ENCODE data around the gene ZNF555.

ZNF555 gene

DNA sequence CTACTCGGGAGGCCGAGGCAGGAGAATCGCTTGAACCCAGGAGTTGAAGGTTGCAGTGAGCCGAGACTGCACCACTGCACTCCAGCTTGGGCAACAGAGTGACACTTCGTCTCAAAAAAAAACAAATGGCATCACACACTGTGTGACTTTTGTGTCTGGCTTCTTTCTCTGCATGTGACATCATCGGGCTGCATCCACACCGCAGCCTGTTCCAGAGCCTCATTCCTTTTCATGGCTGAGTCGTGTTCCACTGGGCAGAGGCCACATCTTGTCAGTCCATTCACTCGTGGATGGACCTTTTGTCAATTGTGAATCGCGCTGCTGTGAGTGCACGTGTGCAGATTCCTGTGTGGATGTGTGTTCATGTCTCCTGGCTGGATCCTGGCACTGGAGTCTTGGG is 47.7 kb upstream of the ZNF555 start:
- no peak overlapping the region for H4K91ac ChIP-seq (ENCODE audit: low read depth, low read length, poor library complexity)
- no peaks in the 10 kb centered on the region for H3K4me1 ChIP-seq (ENCODE audit: control insufficient read depth in 2 of 2, insufficient read depth in 1 of 2, low read depth in 1 of 2, low read length in 2 of 2)
- H3K27me3 ChIP-seq (ENCODE audit: control insufficient read depth in 3 of 3, insufficient read depth in 3 of 3, low read depth in 1 of 3, low read length in 3 of 3), result no peaks in the 10 kb centered on the region
- no peak overlapping the region for H3K27ac ChIP-seq (replicated peaks; ENCODE audit: low read length)
- H3K9me3 ChIP-seq (replicated peaks in 1 of 2; ENCODE audit: control insufficient read depth in 2 of 2, insufficient read depth in 1 of 2, low read depth in 1 of 2, low read length in 2 of 2), result no peaks in the 10 kb centered on the region
- H3K4me3 ChIP-seq (ENCODE audit: low read length in 2 of 2), result no peak overlapping the region
- no peak overlapping the region for H3K9ac ChIP-seq (ENCODE audit: low read depth, low read length, poor library complexity)
- no peak overlapping the region for H3K4me2 ChIP-seq (ENCODE audit: insufficient read depth, low read length, poor library complexity, severe bottlenecking)
- no peak overlapping the region for H3K14ac ChIP-seq (ENCODE audit: low read length)
- no peak for DNase-seq (ENCODE audit: low spot score)
- no peak overlapping the region for H2BK12ac ChIP-seq (ENCODE audit: low read length)
- no peak overlapping the region for H2AK5ac ChIP-seq (ENCODE audit: low read depth, low read length)
- H2BK15ac ChIP-seq (ENCODE audit: low read length), result no peak overlapping the region
- no peak overlapping the region for H2BK120ac ChIP-seq (ENCODE audit: low read depth, low read length)
- no peak overlapping the region for H3K23ac ChIP-seq (ENCODE audit: low read depth, low read length, poor library complexity)
- H3K79me1 ChIP-seq (ENCODE audit: low read depth, low read length), result peaks cover 16% of the 10 kb centered on the region
- no peak overlapping the region for H3K18ac ChIP-seq (ENCODE audit: low read length)
- no peak overlapping the region for H2BK5ac ChIP-seq (ENCODE audit: low read length)
- WGBS, 2 donors (ENCODE audit: extremely low coverage in 2 of 2, insufficient read length in 2 of 2, insufficient replicate concordance in 1 of 2), result no CpG with 5 or more reads among the region's 12 CpGs
- peaks cover 52 to 91% of the 10 kb centered on the region in 2 donors for H3K36me3 ChIP-seq (replicated peaks in 1 of 2; ENCODE audit: control insufficient read depth in 2 of 2, insufficient read depth in 2 of 2, low read length in 2 of 2)
- H2AFZ ChIP-seq (ENCODE audit: low read length), result no peak overlapping the region
- no peak overlapping the region for H3K4ac ChIP-seq (ENCODE audit: low read length)
- no peak overlapping the region for H4K8ac ChIP-seq (ENCODE audit: low read depth, low read length)

DNA sequence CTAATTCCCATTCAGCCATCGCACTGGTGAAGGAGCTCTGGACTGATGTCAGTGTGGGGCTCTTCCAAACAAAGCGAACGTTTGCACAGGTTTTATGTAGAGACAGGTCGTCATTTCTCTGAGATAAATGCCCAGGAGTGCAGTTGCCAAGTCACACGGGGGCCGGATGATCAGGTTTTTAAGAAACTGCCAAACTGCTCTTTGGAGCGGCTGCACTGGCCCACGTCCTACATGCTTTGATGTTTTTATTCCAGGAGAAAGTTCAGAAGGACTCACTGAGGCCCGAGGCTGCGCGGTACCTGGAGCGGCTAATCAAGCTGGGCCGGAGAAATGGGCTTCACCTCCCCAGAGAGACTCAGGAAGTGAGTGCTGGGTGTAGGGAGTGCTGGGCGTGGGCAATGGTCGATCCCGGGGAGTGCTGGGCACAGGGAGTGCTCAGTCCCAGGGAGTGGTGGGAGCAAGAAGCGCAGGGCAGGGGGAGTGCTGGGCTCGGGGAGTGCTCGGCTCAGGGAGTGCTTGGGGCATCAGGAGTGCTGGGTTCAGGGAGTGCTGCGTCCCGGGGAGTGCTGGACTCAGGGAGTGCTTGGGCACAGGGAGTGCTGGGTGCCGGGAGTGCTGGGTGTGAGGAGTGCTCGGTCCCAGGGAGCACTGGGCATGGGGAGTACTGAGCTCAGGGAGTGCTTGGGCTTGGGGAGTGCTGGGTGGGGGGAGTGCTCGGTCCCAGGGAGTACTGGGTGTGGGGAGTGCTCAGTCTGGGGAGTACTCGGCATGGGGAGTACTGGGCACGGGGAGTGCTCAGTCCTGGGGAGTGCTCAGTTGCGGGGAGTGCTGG is 45.2 kb upstream of the ZNF555 start:
- Histone ChIP-seq H3K9ac (ENCODE audit: low read depth, low read length, poor library complexity) (no peak overlapping the region), H2BK120ac (ENCODE audit: low read depth, low read length) (no peak overlapping the region), H2BK5ac (ENCODE audit: low read length) (no peak overlapping the region), H3K4me3 (ENCODE audit: low read length in 2 of 2) (no peak overlapping the region), H2AFZ (ENCODE audit: low read length) (no peak overlapping the region), H3K4me2 (ENCODE audit: insufficient read depth, low read length, poor library complexity, severe bottlenecking) (peak overlapping the region; percentile 2), H2BK15ac (ENCODE audit: low read length) (no peak overlapping the region), H2BK12ac (ENCODE audit: low read length) (no peak overlapping the region), H4K91ac (ENCODE audit: low read depth, low read length, poor library complexity) (no peak overlapping the region), H3K27me3 (ENCODE audit: control insufficient read depth in 3 of 3, insufficient read depth in 3 of 3, low read depth in 1 of 3, low read length in 3 of 3) (no peaks in the 10 kb centered on the region), H3K9me3 (replicated peaks in 1 of 2; ENCODE audit: control insufficient read depth in 2 of 2, insufficient read depth in 1 of 2, low read depth in 1 of 2, low read length in 2 of 2) (no peaks in the 10 kb centered on the region), H3K27ac (replicated peaks; ENCODE audit: low read length) (no peak overlapping the region), H3K4me1 (ENCODE audit: control insufficient read depth in 2 of 2, insufficient read depth in 1 of 2, low read depth in 1 of 2, low read length in 2 of 2) (no peaks in the 10 kb centered on the region), H3K18ac (ENCODE audit: low read length) (no peak overlapping the region), H4K8ac (ENCODE audit: low read depth, low read length) (peak overlapping the region; percentile 65), H3K14ac (ENCODE audit: low read length) (no peak overlapping the region), H3K23ac (ENCODE audit: low read depth, low read length, poor library complexity) (no peak overlapping the region), H3K79me1 (ENCODE audit: low read depth, low read length) (peaks cover 10% of the 10 kb centered on the region), H3K36me3 (replicated peaks in 1 of 2; ENCODE audit: control insufficient read depth in 2 of 2, insufficient read depth in 2 of 2, low read length in 2 of 2) (peaks cover 57 to 100% of the 10 kb centered on the region in 2 donors), H3K4ac (ENCODE audit: low read length) (no peak overlapping the region), H2AK5ac (ENCODE audit: low read depth, low read length) (no peak overlapping the region)
- WGBS, 2 donors (ENCODE audit: extremely low coverage in 2 of 2, insufficient read length in 2 of 2, insufficient replicate concordance in 1 of 2), result no CpG with 5 or more reads among the region's 27 CpGs
- no peak for DNase-seq (ENCODE audit: low spot score)

DNA sequence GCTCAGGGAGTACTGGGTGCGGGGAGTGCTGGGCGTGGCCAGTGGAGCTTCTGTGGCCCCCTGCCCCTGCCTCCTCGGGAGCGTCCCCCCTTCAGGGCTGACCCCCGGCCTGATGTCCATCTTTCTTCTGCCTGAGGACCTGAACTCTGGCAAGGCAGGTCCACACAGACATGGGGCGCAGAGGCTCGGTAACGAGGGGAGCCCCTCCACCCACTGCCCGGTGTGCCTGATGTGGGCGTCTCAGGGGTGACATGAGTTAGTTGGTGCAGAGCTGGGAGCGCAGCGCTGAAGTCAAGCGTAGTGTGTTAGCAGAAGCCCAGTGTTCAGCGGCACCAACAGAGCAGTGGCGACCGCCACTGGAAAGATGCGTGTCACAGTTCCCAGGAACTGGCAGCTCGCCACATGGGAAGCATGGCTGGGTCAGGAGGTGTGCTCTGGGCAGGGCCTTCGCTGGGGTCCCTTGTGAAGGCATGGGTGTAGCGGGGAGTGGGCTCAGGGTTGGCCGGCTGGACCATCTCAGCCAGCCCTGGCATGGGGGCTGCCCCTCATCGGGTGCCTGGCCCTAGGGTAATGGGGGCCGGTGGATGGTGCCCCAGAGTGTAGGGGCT is 44.5 kb upstream of the ZNF555 start:
- H3K23ac ChIP-seq (ENCODE audit: low read depth, low read length, poor library complexity), result peak overlapping the region; percentile 1
- no peak overlapping the region for H3K4ac ChIP-seq (ENCODE audit: low read length)
- no peak overlapping the region for H4K8ac ChIP-seq (ENCODE audit: low read depth, low read length)
- H3K36me3 ChIP-seq (replicated peaks in 1 of 2; ENCODE audit: control insufficient read depth in 2 of 2, insufficient read depth in 2 of 2, low read length in 2 of 2), result peaks cover 60 to 100% of the 10 kb centered on the region in 2 donors
- no peak for DNase-seq (ENCODE audit: low spot score)
- no CpG with 5 or more reads among the region's 23 CpGs for WGBS, 2 donors (ENCODE audit: extremely low coverage in 2 of 2, insufficient read length in 2 of 2, insufficient replicate concordance in 1 of 2)
- H3K9me3 ChIP-seq (replicated peaks in 1 of 2; ENCODE audit: control insufficient read depth in 2 of 2, insufficient read depth in 1 of 2, low read depth in 1 of 2, low read length in 2 of 2), result no peaks in the 10 kb centered on the region
- no peaks in the 10 kb centered on the region for H3K4me1 ChIP-seq (ENCODE audit: control insufficient read depth in 2 of 2, insufficient read depth in 1 of 2, low read depth in 1 of 2, low read length in 2 of 2)
- no peak overlapping the region for H2BK12ac ChIP-seq (ENCODE audit: low read length)
- no peak overlapping the region for H2BK120ac ChIP-seq (ENCODE audit: low read depth, low read length)
- no peak overlapping the region for H2AFZ ChIP-seq (ENCODE audit: low read length)
- no peak overlapping the region for H2AK5ac ChIP-seq (ENCODE audit: low read depth, low read length)
- H3K27ac ChIP-seq (replicated peaks; ENCODE audit: low read length), result no peak overlapping the region
- no peak overlapping the region for H2BK5ac ChIP-seq (ENCODE audit: low read length)
- H2BK15ac ChIP-seq (ENCODE audit: low read length), result no peak overlapping the region
- H3K27me3 ChIP-seq (ENCODE audit: control insufficient read depth in 3 of 3, insufficient read depth in 3 of 3, low read depth in 1 of 3, low read length in 3 of 3), result no peaks in the 10 kb centered on the region
- H3K9ac ChIP-seq (ENCODE audit: low read depth, low read length, poor library complexity), result no peak overlapping the region
- no peak overlapping the region for H3K4me3 ChIP-seq (ENCODE audit: low read length in 2 of 2)
- no peak overlapping the region for H3K18ac ChIP-seq (ENCODE audit: low read length)
- no peak overlapping the region for H3K14ac ChIP-seq (ENCODE audit: low read length)
- peaks cover 14% of the 10 kb centered on the region for H3K79me1 ChIP-seq (ENCODE audit: low read depth, low read length)
- no peak overlapping the region for H3K4me2 ChIP-seq (ENCODE audit: insufficient read depth, low read length, poor library complexity, severe bottlenecking)
- no peak overlapping the region for H4K91ac ChIP-seq (ENCODE audit: low read depth, low read length, poor library complexity)

DNA sequence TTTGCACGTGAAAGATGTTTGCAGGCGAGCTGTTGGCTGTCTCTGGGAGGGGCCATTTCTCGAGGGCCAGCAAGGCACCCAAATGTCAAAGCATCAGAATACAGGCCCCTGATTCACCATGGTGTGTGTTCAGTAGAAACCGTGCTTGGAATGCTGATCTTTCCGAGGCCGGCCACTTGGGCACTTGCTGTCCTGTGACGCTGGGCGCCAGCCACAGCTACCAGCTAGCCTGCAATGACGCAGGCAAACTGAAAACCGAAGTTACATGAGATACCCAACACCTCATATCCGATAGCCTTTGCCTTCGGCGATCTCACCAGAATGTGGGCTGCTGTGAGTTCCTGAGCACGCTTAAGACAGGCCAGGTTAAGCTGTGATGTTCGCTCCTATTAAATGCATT is 44.0 kb upstream of the ZNF555 start:
- Histone ChIP-seq H4K91ac (ENCODE audit: low read depth, low read length, poor library complexity) (no peak overlapping the region), H2BK15ac (ENCODE audit: low read length) (no peak overlapping the region), H3K9me3 (replicated peaks in 1 of 2; ENCODE audit: control insufficient read depth in 2 of 2, insufficient read depth in 1 of 2, low read depth in 1 of 2, low read length in 2 of 2) (no peaks in the 10 kb centered on the region), H3K4ac (ENCODE audit: low read length) (no peak overlapping the region), H2AFZ (ENCODE audit: low read length) (no peak overlapping the region), H3K23ac (ENCODE audit: low read depth, low read length, poor library complexity) (no peak overlapping the region), H3K36me3 (replicated peaks in 1 of 2; ENCODE audit: control insufficient read depth in 2 of 2, insufficient read depth in 2 of 2, low read length in 2 of 2) (peaks cover 60 to 98% of the 10 kb centered on the region in 2 donors), H3K79me1 (ENCODE audit: low read depth, low read length) (peaks cover 17% of the 10 kb centered on the region), H3K27me3 (ENCODE audit: control insufficient read depth in 3 of 3, insufficient read depth in 3 of 3, low read depth in 1 of 3, low read length in 3 of 3) (no peaks in the 10 kb centered on the region), H3K4me1 (ENCODE audit: control insufficient read depth in 2 of 2, insufficient read depth in 1 of 2, low read depth in 1 of 2, low read length in 2 of 2) (no peaks in the 10 kb centered on the region), H3K4me3 (ENCODE audit: low read length in 2 of 2) (no peak overlapping the region), H3K27ac (replicated peaks; ENCODE audit: low read length) (no peak overlapping the region), H4K8ac (ENCODE audit: low read depth, low read length) (no peak overlapping the region), H2AK5ac (ENCODE audit: low read depth, low read length) (no peak overlapping the region), H2BK12ac (ENCODE audit: low read length) (no peak overlapping the region), H2BK5ac (ENCODE audit: low read length) (no peak overlapping the region), H3K18ac (ENCODE audit: low read length) (no peak overlapping the region), H2BK120ac (ENCODE audit: low read depth, low read length) (no peak overlapping the region), H3K4me2 (ENCODE audit: insufficient read depth, low read length, poor library complexity, severe bottlenecking) (no peak overlapping the region), H3K9ac (ENCODE audit: low read depth, low read length, poor library complexity) (no peak overlapping the region), H3K14ac (ENCODE audit: low read length) (no peak overlapping the region)
- WGBS, 2 donors (ENCODE audit: extremely low coverage in 2 of 2, insufficient read length in 2 of 2, insufficient replicate concordance in 1 of 2), result no CpG with 5 or more reads among the region's 15 CpGs
- no peak for DNase-seq (ENCODE audit: low spot score)
